K562 (cell line): ENCODE results near the gene APBA2. TPM values are rescaled to one million over a fixed set of nuclear protein-coding genes. Genes with fewer than 3 reads are reported as not detected.

Source experiments
- ATAC-seq: fragments of 200-7000 bp; cut with Tn5 transposase; 3 replicates; pipeline ENCODE4 v1.9.1; 2020; ENCODE audit warnings: moderate library complexity
- BruUV-seq: library from RNA; stranded (reverse); fragments of 400-500 nt; replicated peaks from 2 replicates; lab custom pipeline; 2021; lab: Mats Ljungman, UMichigan
- CTCF ChIA-PET: fragments of 300-600 bp; formaldehyde crosslinking; extraction: SDS; loops from one replicate; lab custom pipeline; 2021; ENCODE audit warnings: low intra/inter-chr PET ratio; lab: Yijun Ruan, JAX
- POLR2A ChIA-PET: fragments of 300-600, 350-650 bp; sonication (Branson Sonifier 250); formaldehyde crosslinking; extraction: SDS; loops from one replicate; lab custom pipeline; 2021; ENCODE audit warnings: antibody characterized with exemption, inconsistent platforms; lab: Yijun Ruan, JAX
- DNase-seq, 4 experiments: peaks; one replicate each; pipeline versions ENCODE4 v3.0.0 to v3.0.0-alpha.2; 2011 to 2018; ENCODE audit warnings: low spot score in 3 of 4, mixed read lengths in 3 of 4; ENCODE audit errors: extremely low read depth in 1 of 4
- FAIRE-seq: peaks from 2 replicates; lab custom pipeline; 2011; peaks lifted over from hg19 to GRCh38; lab: Jason Lieb, UNC
- H2AFZ ChIP-seq: 2 replicates; pipeline ENCODE4 v1.6.0; 2011; ENCODE audit warnings: low read depth, low read length, control low read depth, inconsistent platforms
- H3K27ac ChIP-seq: fragments of 200-600 bp; 3 replicates; pipeline ENCODE4 v1.8.0; 2011; ENCODE audit warnings: low read depth, mild to moderate bottlenecking, control low read depth, inconsistent platforms, low read length, moderate library complexity, mixed read lengths; ENCODE audit errors: extremely low read depth
- H3K27me3 ChIP-seq, 2 experiments: fragments of 300-600 bp in 1 of 2; 2 replicates in 1 of 2; 3 replicates in 1 of 2; pipeline versions ENCODE4 v1.6.0 to v1.8.0; 2011; ENCODE audit warnings: inconsistent platforms in 2 of 2, low read length in 2 of 2, mild to moderate bottlenecking in 1 of 2, mixed read lengths in 1 of 2, moderate library complexity in 1 of 2; ENCODE audit not compliant: control insufficient read depth in 2 of 2, insufficient read depth in 2 of 2
- H3K36me3 ChIP-seq: fragments of 300-600 bp; 3 replicates; pipeline ENCODE4 v1.8.0; 2011; ENCODE audit warnings: mild to moderate bottlenecking, low read length, inconsistent platforms; ENCODE audit not compliant: control insufficient read depth, insufficient read depth
- H3K4me1 ChIP-seq, 2 experiments: fragments of 200-600 bp in 1 of 2; replicated peaks in 1 of 2; 2 replicates in 1 of 2; 3 replicates in 1 of 2; pipeline versions ENCODE4 v1.5.1 to v1.8.0; 2011; ENCODE audit warnings: inconsistent platforms in 2 of 2, low read length in 2 of 2, mild to moderate bottlenecking in 1 of 2, mixed read lengths in 1 of 2, moderate library complexity in 1 of 2; ENCODE audit not compliant: control insufficient read depth in 2 of 2, insufficient read depth in 2 of 2
- H3K4me2 ChIP-seq: 2 replicates; pipeline ENCODE4 v1.6.1; 2011; ENCODE audit warnings: low read length, control low read depth, inconsistent platforms, mixed read lengths; ENCODE audit not compliant: insufficient read depth
- H3K4me3 ChIP-seq: fragments of 200-600 bp; sonication (generic), shearing (Covaris generic); 2 replicates; pipeline ENCODE4 v1.5.1; 2016; ENCODE audit warnings: control low read depth, inconsistent platforms
- H3K79me2 ChIP-seq: fragments of 200-600 bp; 3 replicates; pipeline ENCODE4 v1.8.0; 2011; ENCODE audit warnings: low read length, inconsistent platforms; ENCODE audit not compliant: control insufficient read depth, insufficient read depth
- H3K9ac ChIP-seq, 2 experiments: 2 replicates each; pipeline versions ENCODE4 v1.6.0 to v1.6.1; 2011; ENCODE audit warnings: low read depth in 2 of 2, low read length in 2 of 2, control low read depth in 1 of 2, inconsistent platforms in 1 of 2, mild to moderate bottlenecking in 1 of 2, mixed read lengths in 1 of 2; ENCODE audit not compliant: insufficient read depth in 1 of 2
- H3K9me1 ChIP-seq: one replicate; pipeline ENCODE4 v1.6.0; 2011; ENCODE audit warnings: inconsistent platforms, mild to moderate bottlenecking, low read length, moderate library complexity; ENCODE audit not compliant: control insufficient read depth, insufficient read depth
- H3K9me3 ChIP-seq: replicated peaks from 2 replicates; pipeline ENCODE4 v1.5.1; 2011; ENCODE audit warnings: low read depth, low read length, inconsistent platforms; ENCODE audit not compliant: control insufficient read depth, insufficient read depth
- H4K20me1 ChIP-seq: replicated peaks from 2 replicates; pipeline ENCODE4 v1.6.1; 2011; ENCODE audit warnings: low read length, inconsistent platforms, mixed read lengths; ENCODE audit not compliant: control insufficient read depth, insufficient read depth
- ARID3A ChIP-seq: IDR thresholded peaks from 2 replicates; pipeline ENCODE4 v1.6.1; 2012; ENCODE audit warnings: low read depth, low read length, improper control_type of control experiment, borderline replicate concordance
- ARID3B ChIP-seq: fragments of 250-450 bp; sonication (Bioruptor Pico); IDR thresholded peaks from 2 replicates; pipeline ENCODE4 v1.4.0; 2020; ENCODE audit warnings: borderline replicate concordance
- BRD9 ChIP-seq: fragments of 450-650 bp; IDR thresholded peaks from 2 replicates; pipeline ENCODE4 v1.6.1; 2018; ENCODE audit warnings: low read depth; ENCODE audit not compliant: partially characterized antibody
- CSDE1 ChIP-seq, 2 experiments: fragments of 450-650 bp; IDR thresholded peaks; 2 replicates each; pipeline ENCODE4 v1.6.1; 2016; ENCODE audit warnings: mild to moderate bottlenecking in 1 of 2
- ELF4 ChIP-seq: fragments of 450-650 bp; formaldehyde crosslinking; IDR thresholded peaks from 2 replicates; pipeline ENCODE4 v1.4.0; 2022; ENCODE audit warnings: missing genetic modification characterization
- JUNB ChIP-seq: fragments of 450-650 bp; formaldehyde crosslinking; conservative IDR thresholded peaks from 2 replicates; pipeline ENCODE4 v1.4.0; 2020; ENCODE audit warnings: mild to moderate bottlenecking
- NFATC3 ChIP-seq: fragments of 450-650 bp; IDR thresholded peaks from 2 replicates; pipeline ENCODE4 v1.6.1; 2017; ENCODE audit warnings: mild to moderate bottlenecking
- RBM15 ChIP-seq: fragments of 200-400 bp; formaldehyde crosslinking; IDR thresholded peaks from 2 replicates; pipeline ENCODE4 v1.6.1; 2018; ENCODE audit warnings: mild to moderate bottlenecking, low read length, moderate library complexity; ENCODE audit not compliant: insufficient read depth
- SREBF1 ChIP-seq: fragments of 150-350 bp; IDR thresholded peaks from 2 replicates; pipeline ENCODE4 v1.6.1; 2014; ENCODE audit warnings: antibody characterized with exemption, low read depth, low read length, borderline replicate concordance
- XRCC5 ChIP-seq: fragments of 200-400 bp; formaldehyde crosslinking; IDR thresholded peaks from 2 replicates; pipeline ENCODE4 v1.6.1; 2017; ENCODE audit warnings: low read depth, mild to moderate bottlenecking, low read length
- ZNF12 ChIP-seq: sonication (generic); formaldehyde crosslinking; IDR thresholded peaks from 2 replicates; pipeline ENCODE4 v1.4.0; 2020; ENCODE audit warnings: mild to moderate bottlenecking, missing genetic modification reagents
- ZNF274 ChIP-seq: IDR thresholded peaks from 2 replicates; pipeline ENCODE4 v1.6.1; 2011; ENCODE audit warnings: low read depth, mild to moderate bottlenecking, low read length, moderate library complexity, borderline replicate concordance
- WGBS: fragments of 100-300 bp; shearing (Covaris generic); methylation state at CpG from one replicate; pipeline ENCODE4 v1.1.6; 2016; ENCODE audit warnings: low coverage, mixed read lengths; ENCODE audit not compliant: insufficient coverage; ENCODE audit errors: missing lambda C conversion rate; 5-methylcytosine and 5-hydroxymethylcytosine counted together
- in situ Hi-C: fragments of 300-500 bp; cut with MboI; formaldehyde crosslinking; loops from 4 replicates; pipeline ENCODE4 v1.15.0; 2018; ENCODE audit warnings: inconsistent platforms, mixed read lengths
- intact Hi-C: fragments of 100-400 bp; cut with micrococcal nuclease; formaldehyde crosslinking; loops from 2 replicates; pipeline ENCODE4 v1.14.2; 2022
- polyA plus RNA-seq, 8 experiments: library from polyadenylated mRNA; depleted of rRNA in 4 of 8; stranded (reverse) in 5 of 8; unstranded in 3 of 8; fragments of >200 nt; fragmentation: Nextera tagmentation in 2 of 8; fragmentation: Illumina TruSeq in 1 of 8; extraction: Ambion mirVana in 2 of 8; extraction: Trizol in 1 of 8; gene quantifications; 2 replicates each; pipeline versions ENCODE4 v1.2.1 to v1.2.3, GENCODE V29; 2011 to 2014; ENCODE audit warnings: inconsistent platforms in 1 of 8, missing spikeins in 1 of 8
- total RNA-seq, 7 experiments: library from RNA; depleted of rRNA in 6 of 7; stranded (reverse); fragments of >200 nt in 6 of 7; fragmentation: Illumina TruSeq in 2 of 7; extraction: Trizol in 2 of 7; gene quantifications; 2 replicates each; pipeline versions ENCODE4 v1.2.1 to v1.2.3, GENCODE V29; 2011 to 2021; ENCODE audit warnings: low replicate concordance in 1 of 7

APBA2 gene
- total and polyA plus RNA-seq, 9 of the 15 experiments (the other 6 are each of a cell fraction or from before 2014, with no cell fraction given): 0.24 to 40.9 (median 25.2) TPM

- Histone ChIP-seq H2AFZ (no peak overlapping the region), H3K27me3 (no peaks in the 10 kb centered on the region), H3K36me3 (peaks cover under 1% of the 10 kb centered on the region; the same call in 1 of the 3 replicates), H3K27ac (no peak overlapping the region), H3K9me3 (no peaks in the 10 kb centered on the region)
- in situ Hi-C loops: no loop called here
- intact Hi-C loops: no loop called here
- no peak for ATAC-seq
- DNase-seq: no peak
- no peak for TF ChIP-seq CSDE1 (IDR thresholded peaks at IDR 0.05)
- no peak for TF ChIP-seq ELF4 (CRISPR knock-in tag)
- TF ChIP-seq ZNF12 (CRISPR knock-in tag): no peak
- TF ChIP-seq ARID3B (CRISPR knock-in tag): no peak
- no peak for TF ChIP-seq XRCC5
- TF ChIP-seq BRD9: no peak
- TF ChIP-seq ZNF274: no peak
- no peak for TF ChIP-seq NFATC3
- TF ChIP-seq JUNB (CRISPR knock-in tag): no peak
- no peak for TF ChIP-seq RBM15
- TF ChIP-seq ARID3A: no peak
- no peak for TF ChIP-seq SREBF1
- TF ChIP-seq, all 486 proteins: peak for 0
- ChIA-PET POLR2A (interaction anchor here (0.7 kb wide), 1 partner anchor 285 kb away, joined by 3 read pairs; no protein-coding TSS in a partner anchor), CTCF (no interaction called here)
- Histone ChIP-seq H3K79me2 (no peaks in the 10 kb centered on the region), H3K4me1 (peaks cover 0 to 10% of the 10 kb centered on the region in 2 experiments; a peak in 1 of 5 replicates), H3K9ac (no peak overlapping the region), H3K4me2 (no peak overlapping the region), H3K9me1 (no peaks in the 10 kb centered on the region), H4K20me1 (0 out of 2 replicates have a peak, but pooled peaks cover 13% of the 10 kb centered on the region), H3K4me3 (no peak overlapping the region)
- FAIRE-seq: no peak
- no TSS peak for BruUV-seq
- 61% methylated on average over 16 of the region's 16 CpGs for WGBS
Measured at GRCh38 chr15:29087521-29088285, 201.9 kb downstream of the APBA2 start.
